NCI-H2029 treated with DMSO at 0.1 percent for 48 hours (cell line): Measurements from ENCODE around the gene DOCK1.
"Not testable (repeated sequence)": the region's sequence is repeated elsewhere in the genome, so short reads cannot be mapped to it uniquely, and the experiment has no call there.

Experiments used
- DNase-seq: peaks from one replicate; lab custom pipeline; 2025; lab: John Stamatoyannopoulos, UW

DOCK1 gene

DNA sequence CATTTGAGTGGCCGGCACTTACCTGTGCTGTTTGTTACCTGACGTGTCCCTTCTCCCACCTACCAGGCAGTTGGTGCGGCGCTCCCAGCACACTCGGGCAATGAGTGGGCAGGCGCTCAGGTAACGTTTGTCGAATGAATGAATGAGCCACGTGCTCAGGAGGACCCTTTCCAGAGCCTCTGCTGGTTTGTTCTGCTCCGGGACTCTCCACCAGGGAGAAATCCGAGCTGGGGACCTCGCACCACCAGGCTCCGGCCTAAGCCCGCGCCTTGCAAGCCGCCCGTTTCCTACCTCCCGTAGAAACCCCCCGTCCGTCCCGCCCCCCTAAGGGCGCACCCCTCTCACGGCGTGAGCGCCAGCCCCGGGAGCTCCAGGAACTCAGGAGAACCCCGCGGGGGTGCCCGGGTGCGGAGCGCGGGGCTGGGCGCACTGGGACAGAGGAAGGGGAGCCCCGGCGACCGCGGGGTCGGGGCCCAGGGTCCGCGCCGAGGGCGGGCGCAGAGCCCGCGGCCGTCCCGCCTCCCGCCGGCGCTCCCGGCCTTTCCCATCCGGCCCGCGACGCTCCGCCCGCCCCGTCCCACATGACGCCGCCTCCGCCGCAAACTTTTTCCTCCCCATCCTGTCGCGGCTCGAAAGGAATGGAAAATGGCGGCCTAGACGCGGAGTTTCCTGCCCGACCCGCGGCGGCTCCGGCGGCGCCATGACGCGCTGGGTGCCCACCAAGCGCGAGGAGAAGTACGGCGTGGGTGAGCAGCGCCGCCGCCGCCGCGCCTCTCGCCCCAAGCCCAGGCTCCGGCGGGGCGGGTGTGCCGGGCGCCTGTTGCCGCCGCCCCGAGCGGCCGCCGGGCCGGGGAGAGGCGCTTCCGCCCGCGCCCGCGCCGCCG, at the start of gene DOCK1:
Gene DOCK1 (plus strand): TSS at position 611 of the 884 bp plus-strand sequence. CDS start 90 bp downstream, at position 701.
- no peak for DNase-seq

- DNase-seq = no peak
Measured at GRCh38 chr10:126857178-126857806, 47.9 kb upstream of the DOCK1 start.

DNA sequence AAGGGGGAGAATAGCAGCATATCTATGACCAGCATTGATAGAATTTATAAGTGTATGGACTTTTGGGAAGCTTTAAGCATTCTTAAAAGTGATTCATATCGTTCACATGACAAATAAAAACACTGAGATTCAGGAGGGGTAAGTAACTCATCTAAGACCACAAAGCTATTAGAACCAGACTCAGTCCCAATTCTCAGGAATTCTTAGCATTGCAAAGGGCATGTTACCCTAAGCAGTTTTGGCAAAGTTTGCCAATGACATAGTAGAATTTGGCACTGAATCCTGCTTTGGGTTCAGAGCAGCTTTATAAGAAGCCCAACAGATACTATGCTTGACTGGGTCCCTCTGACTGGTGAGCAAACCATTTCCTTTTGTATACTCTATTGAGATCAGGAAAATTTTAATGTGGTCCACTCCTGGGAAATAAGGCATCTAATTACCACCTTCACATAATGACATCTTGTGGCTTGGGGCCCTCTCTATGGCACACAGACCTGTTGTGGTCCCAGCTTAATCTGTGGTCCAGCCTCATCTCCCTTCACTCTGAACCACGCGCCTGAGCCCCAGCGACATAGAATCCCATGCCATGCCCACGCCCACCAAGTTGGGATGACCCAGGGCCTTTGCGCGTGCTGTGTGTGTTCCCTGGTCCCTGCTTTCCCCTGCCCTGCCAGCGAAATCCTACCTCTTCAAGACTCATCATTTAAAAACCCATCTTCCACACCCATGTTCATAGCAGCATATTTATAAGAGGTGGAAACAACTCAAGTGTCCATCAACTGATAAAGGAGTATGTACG, 37.5 kb upstream of the DOCK1 start:
- no peak for DNase-seq

DNA sequence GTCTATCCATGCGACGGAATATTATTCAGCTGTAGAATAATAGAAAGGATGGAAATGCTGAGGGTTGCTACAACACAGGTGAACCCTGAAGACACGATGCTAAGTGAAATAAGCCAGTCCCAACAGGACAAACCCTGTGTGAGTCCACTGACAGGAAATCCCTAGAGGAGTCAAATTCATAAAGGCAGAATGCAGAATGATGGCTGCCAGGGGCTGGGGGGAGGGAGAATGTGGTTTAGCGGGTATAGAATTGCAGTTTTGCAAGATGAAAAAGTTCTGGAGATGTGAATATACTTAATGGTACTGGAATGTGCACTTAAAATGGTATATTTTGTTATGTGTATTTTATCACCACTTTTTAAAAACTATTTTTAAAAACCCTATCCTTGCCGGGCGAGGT, 36.9 kb upstream of the DOCK1 start:
- no peak for DNase-seq

GRCh38 chr10:126872135-126872534, 33.1 kb upstream of the DOCK1 start:
- DNase-seq = no peak

- DNase-seq = no peak
Measured at GRCh38 chr10:126872768-126873167, 32.5 kb upstream of the DOCK1 start.

DNA sequence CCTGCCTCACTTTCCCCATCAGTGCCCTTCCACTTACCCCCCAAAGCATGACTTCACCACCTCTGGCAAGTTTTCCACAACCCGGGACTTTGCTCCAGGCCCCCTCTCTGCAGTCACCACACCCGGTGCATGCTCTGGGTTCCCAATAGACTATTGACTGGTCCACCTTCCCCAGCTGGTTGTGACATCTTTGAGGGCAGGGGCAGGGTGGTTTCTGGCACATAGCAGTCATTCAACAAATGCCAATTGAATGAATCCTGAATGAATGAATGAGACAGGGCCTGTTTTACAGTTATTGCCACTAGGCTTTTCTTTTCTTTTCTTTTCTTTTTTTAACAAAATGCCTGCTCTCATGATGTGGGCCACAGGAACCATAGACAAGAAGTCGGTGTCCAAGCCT, 28.8 kb upstream of the DOCK1 start:
- DNase-seq = no peak

DNA sequence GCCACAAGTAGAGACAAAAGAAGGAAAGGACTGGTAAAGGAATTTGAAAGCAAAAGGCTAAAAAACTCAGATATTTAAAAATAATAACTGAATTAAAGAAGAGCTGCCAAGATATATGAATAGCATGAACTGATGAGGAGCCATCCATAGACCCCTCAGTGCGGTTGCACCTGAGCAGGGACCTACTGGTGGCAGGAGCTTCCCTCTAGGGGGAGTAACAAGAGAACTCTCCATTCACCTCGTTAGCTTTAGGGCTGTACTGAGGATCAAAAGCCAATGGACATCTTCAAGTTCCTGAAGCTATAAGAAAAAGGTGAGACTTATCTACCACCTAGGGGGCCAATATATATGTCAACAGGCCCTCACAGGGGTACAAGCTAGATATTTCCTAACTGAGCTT, 27.8 kb upstream of the DOCK1 start:
- DNase-seq = no peak

GRCh38 chr10:126878594-126878993, 26.6 kb upstream of the DOCK1 start:
- DNase-seq = no peak

- no peak for DNase-seq
Measured at GRCh38 chr10:126880926-126881325, 24.3 kb upstream of the DOCK1 start.

DNA sequence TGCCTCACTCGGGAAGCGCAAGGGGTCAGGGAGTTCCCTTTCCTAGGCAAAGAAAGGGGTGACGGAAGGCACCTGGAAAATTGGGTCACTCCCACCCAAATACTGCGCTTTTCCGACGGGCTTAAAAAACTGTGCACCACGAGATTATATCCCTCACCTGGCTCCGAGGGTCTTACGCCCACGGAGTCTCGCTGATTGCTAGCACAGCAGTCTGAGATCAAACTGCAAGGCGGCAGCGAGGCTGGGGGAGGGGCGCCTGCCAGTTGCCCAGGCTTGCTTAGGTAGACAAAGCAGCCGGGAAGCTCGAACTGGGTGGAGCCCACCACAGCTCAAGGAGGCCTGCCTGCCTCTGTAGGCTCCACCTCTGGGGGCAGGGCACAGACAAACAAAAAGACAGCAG, 23.2 kb upstream of the DOCK1 start:
- not testable (repeated sequence) for DNase-seq

DNA sequence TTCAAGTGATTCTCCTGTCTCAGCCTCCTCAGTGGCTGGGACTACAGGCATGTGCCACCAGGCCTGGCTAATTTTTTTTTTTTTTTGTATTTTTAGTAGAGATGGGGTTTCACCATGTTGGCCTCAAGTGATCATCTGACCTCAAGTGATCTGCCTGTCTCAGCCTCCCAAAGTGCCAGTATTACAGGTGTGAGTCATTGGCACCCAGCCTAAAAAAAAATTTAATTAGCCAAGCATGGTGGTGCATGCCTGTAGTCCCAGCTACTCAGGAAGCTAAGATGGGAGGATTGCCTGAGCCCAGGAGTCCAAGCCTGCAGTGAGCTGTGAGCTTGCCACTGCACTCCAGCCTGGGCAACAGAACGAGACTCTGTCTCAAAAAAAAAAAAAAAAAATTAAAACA, 16.8 kb upstream of the DOCK1 start:
- DNase-seq = not testable (repeated sequence)

- DNase-seq = no peak
Measured at GRCh38 chr10:126889421-126889820, 15.8 kb upstream of the DOCK1 start.

- not testable (repeated sequence) for DNase-seq
Measured at GRCh38 chr10:126890797-126891196, 14.4 kb upstream of the DOCK1 start.

GRCh38 chr10:126892226-126893175, 12.7 kb upstream of the DOCK1 start:
- DNase-seq = no peak

DNA sequence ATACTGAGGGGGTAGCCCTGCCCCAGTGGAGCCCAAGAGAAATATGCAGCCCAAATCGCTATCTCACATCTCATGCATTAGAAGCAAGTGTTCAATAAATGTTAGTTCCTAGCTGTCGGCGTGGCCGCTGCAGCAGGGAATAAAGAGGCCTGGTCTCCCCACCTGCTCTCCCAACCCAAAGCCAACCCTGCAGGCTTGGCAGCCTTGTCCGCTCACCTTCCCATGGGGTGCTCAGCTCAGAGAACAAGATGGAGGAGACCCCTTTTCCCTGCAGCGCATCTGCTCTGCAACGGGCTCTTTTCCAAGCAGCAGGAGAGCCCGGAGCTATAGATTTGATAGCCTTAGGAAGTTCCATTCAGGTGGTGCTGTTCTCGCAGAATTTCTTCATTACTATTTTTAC, 12.0 kb upstream of the DOCK1 start:
- no peak for DNase-seq

GRCh38 chr10:126893841-126894240, 11.4 kb upstream of the DOCK1 start:
- DNase-seq = no peak

- DNase-seq = no peak
Measured at GRCh38 chr10:126895214-126895781, 9.9 kb upstream of the DOCK1 start.

GRCh38 chr10:126898460-126898859, 6.8 kb upstream of the DOCK1 start:
- DNase-seq = no peak

GRCh38 chr10:126899529-126899928, 5.7 kb upstream of the DOCK1 start:
- DNase-seq = not testable (repeated sequence)

GRCh38 chr10:126902157-126902556, 3.1 kb upstream of the DOCK1 start:
- DNase-seq = no peak
